Breast epithelium (tissue), 4 donors: ENCODE results near the gene ASCC1. TPM values are rescaled to one million over a fixed set of nuclear protein-coding genes. Genes with fewer than 3 reads are reported as not detected.
A peak's percentile ranks its signal among the peaks of the same experiment; 100 is the strongest.

Source experiments
- DNase-seq, 2 donors: peaks; one replicate each; pipeline ENCODE4 v3.0.0-alpha.2; 2019; ENCODE audit warnings: low spot score in 2 of 2
- H3K27ac ChIP-seq, 2 donors: fragments of 200-600 bp; sonication (generic) in 1 of 2; one replicate each; pipeline ENCODE4 v1.5.1; 2016 to 2019; ENCODE audit warnings: mild to moderate bottlenecking in 1 of 2
- H3K27me3 ChIP-seq, 2 donors: fragments of 200-600 bp; sonication (generic) in 1 of 2; one replicate each; pipeline versions ENCODE4 v1.5.1 to v1.6.0; 2017 to 2019; ENCODE audit warnings: control low read depth in 1 of 2, mild to moderate bottlenecking in 1 of 2
- H3K36me3 ChIP-seq: fragments of 200-600 bp; one replicate; pipeline ENCODE4 v1.5.1; 2019
- H3K4me1 ChIP-seq, 2 donors: fragments of 200-600 bp; sonication (generic); one replicate each; pipeline ENCODE4 v1.5.1; 2016 to 2019; ENCODE audit warnings: control low read depth in 1 of 2
- H3K4me3 ChIP-seq, 3 donors: fragments of 200-600 bp; sonication (generic); 1 replicate in 2 of 3; 2 replicates in 1 of 3; pipeline ENCODE4 v1.5.1; 2016 to 2019; ENCODE audit warnings: mild to moderate bottlenecking in 3 of 3, moderate library complexity in 2 of 3
- H3K9me3 ChIP-seq, 2 donors: fragments of 200-600 bp; sonication (generic) in 1 of 2; one replicate each; pipeline ENCODE4 v1.5.1; 2016 to 2019; ENCODE audit warnings: control low read depth in 1 of 2
- POLR2A ChIP-seq: fragments of 450-650 bp; IDR thresholded peaks from one replicate; pipeline ENCODE4 v1.6.1; 2016; ENCODE audit warnings: antibody characterized with exemption, mild to moderate bottlenecking, moderate library complexity
- POLR2AphosphoS5 ChIP-seq, 3 donors: sonication (generic); formaldehyde crosslinking; IDR thresholded peaks; one replicate each; pipeline ENCODE4 v1.6.1; 2017; ENCODE audit warnings: antibody characterized with exemption in 3 of 3
- intact Hi-C: fragments of 100-400 bp; cut with DNase I; formaldehyde crosslinking; loops from one replicate; pipeline ENCODE4 v1.15.1; 2023; ENCODE audit warnings: low total_unique reads
- total RNA-seq, 3 donors: library from RNA; depleted of rRNA; stranded (reverse); fragments of >200 nt; gene quantifications; one replicate each; pipeline ENCODE4 v1.1.0, GENCODE V29; 2016
- TF ChIP-seq, protein P1 (sequence below), 3 donors: fragments of 450-650 bp; IDR thresholded peaks; one replicate each; pipeline ENCODE4 v1.5.1; 2016 to 2017; ENCODE audit warnings: antibody characterized with exemption in 3 of 3, mild to moderate bottlenecking in 3 of 3, moderate library complexity in 3 of 3

The ASCC1 gene
- total RNA-seq, 3 donors from 2014 or later, result 28.5 to 42.9 (median 29.6) TPM

GRCh38 chr10:72201293-72201692 is 14.8 kb downstream of the ASCC1 start:
- TF ChIP-seq, protein P1, sequence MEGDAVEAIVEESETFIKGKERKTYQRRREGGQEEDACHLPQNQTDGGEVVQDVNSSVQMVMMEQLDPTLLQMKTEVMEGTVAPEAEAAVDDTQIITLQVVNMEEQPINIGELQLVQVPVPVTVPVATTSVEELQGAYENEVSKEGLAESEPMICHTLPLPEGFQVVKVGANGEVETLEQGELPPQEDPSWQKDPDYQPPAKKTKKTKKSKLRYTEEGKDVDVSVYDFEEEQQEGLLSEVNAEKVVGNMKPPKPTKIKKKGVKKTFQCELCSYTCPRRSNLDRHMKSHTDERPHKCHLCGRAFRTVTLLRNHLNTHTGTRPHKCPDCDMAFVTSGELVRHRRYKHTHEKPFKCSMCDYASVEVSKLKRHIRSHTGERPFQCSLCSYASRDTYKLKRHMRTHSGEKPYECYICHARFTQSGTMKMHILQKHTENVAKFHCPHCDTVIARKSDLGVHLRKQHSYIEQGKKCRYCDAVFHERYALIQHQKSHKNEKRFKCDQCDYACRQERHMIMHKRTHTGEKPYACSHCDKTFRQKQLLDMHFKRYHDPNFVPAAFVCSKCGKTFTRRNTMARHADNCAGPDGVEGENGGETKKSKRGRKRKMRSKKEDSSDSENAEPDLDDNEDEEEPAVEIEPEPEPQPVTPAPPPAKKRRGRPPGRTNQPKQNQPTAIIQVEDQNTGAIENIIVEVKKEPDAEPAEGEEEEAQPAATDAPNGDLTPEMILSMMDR (IDR thresholded peaks at IDR 0.05), result no peak
- TF ChIP-seq POLR2A (no peak), POLR2AphosphoS5 (IDR thresholded peaks at IDR 0.05) (no peak)
- H3K4me1 ChIP-seq, result no peaks in the 10 kb centered on the region
- no peaks in the 10 kb centered on the region for H3K27me3 ChIP-seq
- H3K36me3 ChIP-seq, result no peaks in the 10 kb centered on the region
- no peaks in the 10 kb centered on the region for H3K9me3 ChIP-seq
- intact Hi-C loops, result no loop called here
- H3K27ac ChIP-seq, result no peak overlapping the region
- no peak for DNase-seq
- H3K4me3 ChIP-seq, result no peak overlapping the region

- no peak overlapping the region for H3K27ac ChIP-seq
- H3K27me3 ChIP-seq, result no peaks in the 10 kb centered on the region
- DNase-seq, result no peak
- no peaks in the 10 kb centered on the region for H3K36me3 ChIP-seq
- no peaks in the 10 kb centered on the region for H3K4me1 ChIP-seq
- H3K4me3 ChIP-seq, result no peak overlapping the region
- no peaks in the 10 kb centered on the region for H3K9me3 ChIP-seq
- intact Hi-C loops, result no loop called here
- TF ChIP-seq, protein P1 (IDR thresholded peaks at IDR 0.05), result no peak
- no peak for TF ChIP-seq POLR2AphosphoS5 (IDR thresholded peaks at IDR 0.05)
Measured at GRCh38 chr10:72200883-72201282, 15.2 kb downstream of the ASCC1 start.

DNA sequence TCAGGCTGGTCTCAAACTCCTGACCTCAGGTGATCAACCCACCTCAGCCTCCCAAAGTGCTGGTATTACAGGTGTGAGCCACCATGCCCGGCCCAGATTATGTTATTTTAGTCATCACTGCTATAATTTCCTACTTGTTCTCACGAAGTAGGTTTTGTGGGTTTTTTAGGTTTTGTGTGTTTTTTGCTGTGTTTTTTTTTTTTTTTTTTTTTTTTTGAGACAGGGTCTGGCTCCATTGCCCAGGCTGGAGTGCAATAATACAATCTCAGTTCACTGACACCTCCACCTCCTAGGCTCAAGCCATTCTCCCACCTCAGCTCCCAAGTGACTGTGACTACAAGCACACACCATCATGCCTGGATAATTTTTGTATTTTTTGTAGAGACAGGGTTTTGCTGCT is 21.1 kb downstream of the ASCC1 start:
- no peak for DNase-seq
- no peak for TF ChIP-seq POLR2AphosphoS5 (IDR thresholded peaks at IDR 0.05)
- TF ChIP-seq, protein P1 (IDR thresholded peaks at IDR 0.05), result no peak
- no peak for TF ChIP-seq POLR2A
- H3K9me3 ChIP-seq, result no peaks in the 10 kb centered on the region
- no peak overlapping the region for H3K27ac ChIP-seq
- no peaks in the 10 kb centered on the region for H3K4me1 ChIP-seq
- no peaks in the 10 kb centered on the region for H3K36me3 ChIP-seq
- no peaks in the 10 kb centered on the region for H3K27me3 ChIP-seq
- H3K4me3 ChIP-seq, result no peak overlapping the region
- intact Hi-C loops, result no loop called here

DNA sequence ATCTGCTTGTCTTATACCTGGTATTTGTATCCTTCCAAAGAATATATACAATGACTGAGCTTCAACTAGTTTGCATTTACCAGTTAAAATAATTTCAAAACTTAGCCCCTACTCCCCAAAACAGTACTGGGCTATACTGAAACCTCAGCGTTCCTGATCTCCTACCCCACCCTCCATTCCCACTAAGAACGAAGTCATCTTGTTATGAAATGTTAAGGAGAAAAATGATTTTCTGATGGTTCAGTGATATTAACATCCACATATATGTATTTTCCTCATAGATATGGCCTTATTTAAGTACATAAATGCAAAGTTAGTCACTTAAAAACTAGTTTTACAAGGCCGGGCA is 29.1 kb downstream of the ASCC1 start:
- H3K4me3 ChIP-seq, result no peak overlapping the region
- TF ChIP-seq, protein P1 (IDR thresholded peaks at IDR 0.05), result no peak
- TF ChIP-seq POLR2AphosphoS5 (IDR thresholded peaks at IDR 0.05) (no peak), POLR2A (no peak)
- DNase-seq, result no peak
- no peaks in the 10 kb centered on the region for H3K9me3 ChIP-seq
- intact Hi-C loops, result no loop called here
- H3K27ac ChIP-seq, result peak overlapping the region; percentile 83 to 92
- H3K4me1 ChIP-seq, result no peaks in the 10 kb centered on the region
- H3K36me3 ChIP-seq, result no peaks in the 10 kb centered on the region
- H3K27me3 ChIP-seq, result no peaks in the 10 kb centered on the region

DNA sequence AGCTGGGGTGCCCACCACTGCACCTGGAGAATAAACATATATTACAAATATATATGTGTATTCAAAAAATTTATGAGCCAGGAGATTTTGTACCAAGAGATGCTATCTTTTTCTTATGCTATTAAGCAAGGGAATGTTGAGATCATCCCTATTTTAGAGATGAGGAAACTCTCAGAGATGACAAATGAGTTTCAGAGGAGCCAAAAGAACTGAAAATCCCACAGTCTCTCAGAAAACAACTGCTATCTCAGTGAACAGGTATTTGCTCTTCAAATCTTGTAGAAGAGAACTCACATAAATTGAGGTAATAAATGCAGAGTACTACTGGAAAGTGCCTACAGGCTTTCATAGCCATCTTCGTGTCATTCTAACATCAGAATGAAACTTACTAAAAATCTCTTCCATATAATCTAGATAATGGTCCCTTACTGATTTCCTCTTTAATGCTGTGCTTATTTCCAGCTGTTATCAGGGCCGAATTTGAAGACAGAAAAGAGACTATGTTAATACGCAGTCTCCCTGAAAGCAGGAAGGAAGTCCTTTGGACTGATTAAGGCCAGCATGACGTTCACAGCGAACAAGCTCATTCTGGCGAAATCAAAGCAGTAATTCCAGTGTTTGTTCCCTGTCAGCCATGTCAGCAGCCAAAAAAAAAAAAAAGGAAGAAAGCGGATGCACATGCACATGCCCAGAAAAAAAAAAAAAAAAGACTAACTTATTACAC is 29.7 kb downstream of the ASCC1 start:
- no peaks in the 10 kb centered on the region for H3K4me1 ChIP-seq
- peak overlapping the region; percentile 83 to 89 for H3K27ac ChIP-seq
- H3K36me3 ChIP-seq, result no peaks in the 10 kb centered on the region
- no peak for DNase-seq
- H3K9me3 ChIP-seq, result no peaks in the 10 kb centered on the region
- intact Hi-C loops, result no loop called here
- no peaks in the 10 kb centered on the region for H3K27me3 ChIP-seq
- TF ChIP-seq POLR2AphosphoS5 (IDR thresholded peaks at IDR 0.05), result peak in 2 of 3 donors; percentile 40 to 52
- no peak for TF ChIP-seq POLR2A
- TF ChIP-seq, protein P1 (IDR thresholded peaks at IDR 0.05), result no peak
- H3K4me3 ChIP-seq, result peak overlapping the region in 1 of 3 donors; percentile 31
